GM12878 (cell line): Measurements from ENCODE around the gene NINL. TPM values are rescaled to one million over a fixed set of nuclear protein-coding genes. Genes with fewer than 3 reads are reported as not detected.

ENCODE experiments used
- ATAC-seq: fragments of 200-7000 bp; cut with Tn5 transposase; 3 replicates; pipeline ENCODE4 v1.9.1; 2020; ENCODE audit warnings: mild to moderate bottlenecking, moderate library complexity
- BruUV-seq: library from RNA; stranded (reverse); fragments of 400-500 nt; replicated peaks from 2 replicates; lab custom pipeline; 2021; lab: Mats Ljungman, UMichigan
- CTCF ChIA-PET: fragments of 300-600 bp; sonication (Branson Sonifier 250); formaldehyde crosslinking; extraction: SDS; loops from one replicate; lab custom pipeline; 2021; ENCODE audit warnings: inconsistent platforms; lab: Yijun Ruan, JAX
- POLR2A ChIA-PET: fragments of 350-600 bp; formaldehyde crosslinking; extraction: SDS; loops from one replicate; lab custom pipeline; 2021; ENCODE audit warnings: inconsistent platforms; lab: Charles Lee
- RAD21 ChIA-PET: fragments of 300-600 bp; sonication (Branson Sonifier 250); formaldehyde crosslinking; loops from one replicate; lab custom pipeline; 2023; ENCODE audit warnings: antibody characterized with exemption; ENCODE audit not compliant: unreplicated experiment; lab: Charles Lee
- SMC1A ChIA-PET: fragments of 300-600 bp; sonication (Branson Sonifier 250); formaldehyde crosslinking; loops from one replicate; lab custom pipeline; 2023; ENCODE audit not compliant: unreplicated experiment, uncharacterized antibody; lab: Charles Lee
- DNase-seq: peaks from one replicate; pipeline ENCODE4 v3.0.0-alpha.2; 2011; ENCODE audit warnings: low read depth, low spot score
- FAIRE-seq: peaks from 3 replicates; lab custom pipeline; 2011; peaks lifted over from hg19 to GRCh38; lab: Jason Lieb, UNC
- H2AFZ ChIP-seq: 2 replicates; pipeline ENCODE4 v1.6.0; 2011; ENCODE audit warnings: low read depth, low read length, control low read depth; ENCODE audit not compliant: control insufficient read depth
- H3K27ac ChIP-seq: 2 replicates; pipeline ENCODE4 v1.5.1; 2011; ENCODE audit warnings: control low read depth; ENCODE audit not compliant: control insufficient read depth, insufficient read depth
- H3K27me3 ChIP-seq, 2 experiments: replicated peaks in 1 of 2; 2 replicates each; pipeline versions ENCODE4 v1.6.0 to v1.6.1; 2011; ENCODE audit warnings: low read length in 1 of 2; ENCODE audit not compliant: control insufficient read depth in 2 of 2, insufficient read depth in 2 of 2
- H3K36me3 ChIP-seq, 2 experiments: 2 replicates each; pipeline ENCODE4 v1.5.1; 2011; ENCODE audit warnings: low read length in 1 of 2; ENCODE audit not compliant: control insufficient read depth in 2 of 2, insufficient read depth in 2 of 2
- H3K4me1 ChIP-seq: 2 replicates; pipeline ENCODE4 v1.6.1; 2011; ENCODE audit warnings: mild to moderate bottlenecking, low read length, moderate library complexity, mixed read lengths; ENCODE audit not compliant: control insufficient read depth, insufficient read depth
- H3K4me2 ChIP-seq: 2 replicates; pipeline ENCODE4 v1.6.0; 2011; ENCODE audit warnings: control low read depth; ENCODE audit not compliant: control insufficient read depth, insufficient read depth
- H3K4me3 ChIP-seq: fragments of 200-600 bp; sonication (generic); 2 replicates; pipeline ENCODE4 v1.5.1; 2016
- H3K79me2 ChIP-seq: 2 replicates; pipeline ENCODE4 v1.6.0; 2011; ENCODE audit warnings: low read length; ENCODE audit not compliant: control insufficient read depth, insufficient read depth
- H3K9ac ChIP-seq: 2 replicates; pipeline ENCODE4 v1.8.0; 2011; ENCODE audit warnings: low read length, control low read depth, mixed read lengths; ENCODE audit not compliant: control insufficient read depth, insufficient read depth
- H3K9me3 ChIP-seq: replicated peaks from 3 replicates; pipeline ENCODE4 v1.5.1; 2011; ENCODE audit warnings: mild to moderate bottlenecking, low read length; ENCODE audit not compliant: control insufficient read depth, insufficient read depth
- H4K20me1 ChIP-seq: 2 replicates; pipeline ENCODE4 v1.6.0; 2011; ENCODE audit not compliant: control insufficient read depth, insufficient read depth
- CREM ChIP-seq: IDR thresholded peaks from 2 replicates; pipeline ENCODE4 v1.6.1; 2014; ENCODE audit warnings: antibody characterized with exemption, low read depth
- MEF2B ChIP-seq: fragments of 450-650 bp; IDR thresholded peaks from 2 replicates; pipeline ENCODE4 v1.6.1; 2018; ENCODE audit warnings: mild to moderate bottlenecking, moderate library complexity; ENCODE audit not compliant: partially characterized antibody, poor library complexity, severe bottlenecking
- NFYB ChIP-seq: IDR thresholded peaks from 2 replicates; pipeline ENCODE4 v1.6.1; 2011; ENCODE audit warnings: low read depth, mild to moderate bottlenecking, low read length, improper control_type of control experiment, moderate library complexity; ENCODE audit not compliant: insufficient read depth
- NR2C1 ChIP-seq: fragments of 450-650 bp; IDR thresholded peaks from 2 replicates; pipeline ENCODE4 v1.6.1; 2017; ENCODE audit warnings: antibody characterized with exemption, mild to moderate bottlenecking, moderate library complexity
- RUNX3 ChIP-seq: IDR thresholded peaks from 2 replicates; pipeline ENCODE4 v1.6.1; 2012; ENCODE audit warnings: low read length, inconsistent platforms
- SMAD1 ChIP-seq: fragments of 450-650 bp; IDR thresholded peaks from 2 replicates; pipeline ENCODE4 v1.6.1; 2018; ENCODE audit warnings: mild to moderate bottlenecking, low read depth; ENCODE audit not compliant: partially characterized antibody
- SREBF2 ChIP-seq: IDR thresholded peaks from 2 replicates; pipeline ENCODE4 v1.6.1; 2012; ENCODE audit warnings: mild to moderate bottlenecking, low read length
- SUPT20H ChIP-seq: IDR thresholded peaks from 2 replicates; pipeline ENCODE4 v1.6.1; 2011; ENCODE audit warnings: low read depth, mild to moderate bottlenecking, low read length, moderate library complexity, borderline replicate concordance; ENCODE audit not compliant: control insufficient read depth
- SUZ12 ChIP-seq: fragments of 200-600 bp; sonication (generic); IDR thresholded peaks from one replicate; pipeline ENCODE4 v1.6.1; 2018; ENCODE audit warnings: antibody characterized with exemption, mild to moderate bottlenecking; ENCODE audit not compliant: unreplicated experiment
- ZNF274 ChIP-seq: IDR thresholded peaks from one replicate; pipeline ENCODE4 v1.8.0; 2011; ENCODE audit not compliant: insufficient read length, insufficient read depth
- ZZZ3 ChIP-seq: IDR thresholded peaks from 2 replicates; pipeline ENCODE4 v1.6.1; 2011; ENCODE audit warnings: low read depth; ENCODE audit not compliant: control insufficient read depth, insufficient read length
- WGBS: methylation state at CpG from one replicate; pipeline ENCODE4 v1.1.6; 2016; ENCODE audit warnings: low lambda C conversion rate; ENCODE audit not compliant: insufficient replicate concordance, insufficient coverage; ENCODE audit errors: missing lambda C conversion rate; 5-methylcytosine and 5-hydroxymethylcytosine counted together
- in situ Hi-C: fragments of 300-500 bp; cut with MboI; formaldehyde crosslinking; loops from 9 replicates; pipeline ENCODE4 v1.14.3; 2018; ENCODE audit warnings: mixed read lengths
- intact Hi-C: fragments of 100-400 bp; cut with micrococcal nuclease; formaldehyde crosslinking; loops from one replicate; pipeline ENCODE4 v1.14.2; 2022; ENCODE audit not compliant: unreplicated experiment
- polyA plus RNA-seq, 11 experiments: library from polyadenylated mRNA; depleted of rRNA in 4 of 11; unstranded in 6 of 11; stranded (reverse) in 5 of 11; fragments of >200 nt; fragmentation: Nextera tagmentation in 4 of 11; fragmentation: Illumina TruSeq in 1 of 11; extraction: Ambion mirVana in 4 of 11; extraction: Trizol in 1 of 11; gene quantifications; 1 replicate in 1 of 11; 2 replicates in 10 of 11; pipeline versions ENCODE4 v1.2.1 to v1.2.3, GENCODE V29; 2011 to 2016; ENCODE audit warnings: inconsistent platforms in 2 of 11, missing spikeins in 2 of 11, low read depth in 1 of 11
- total RNA-seq, 4 experiments: library from RNA; depleted of rRNA in 3 of 4; stranded (reverse); fragments of >200 nt in 3 of 4; fragmentation: Illumina TruSeq in 1 of 4; extraction: Trizol in 1 of 4; gene quantifications; 2 replicates each; pipeline versions ENCODE4 v1.2.1 to v1.2.3, GENCODE V29; 2013 to 2021
- TF ChIP-seq, protein P1 (sequence below): IDR thresholded peaks from 2 replicates; pipeline ENCODE4 v1.6.1; 2011; ENCODE audit warnings: low read depth, low read length, improper control_type of control experiment, borderline replicate concordance
- TF ChIP-seq, protein P2 (sequence below): IDR thresholded peaks from 2 replicates; pipeline ENCODE4 v1.6.1; 2011; ENCODE audit warnings: borderline replicate concordance, low read depth, mild to moderate bottlenecking, moderate library complexity, low read length; ENCODE audit not compliant: insufficient read depth, poor library complexity, severe bottlenecking
- TF ChIP-seq, protein P3 (sequence below): fragments of 450-650 bp; IDR thresholded peaks from 2 replicates; pipeline ENCODE4 v1.6.1; 2017; ENCODE audit warnings: borderline replicate concordance
- TF ChIP-seq, protein P4 (sequence below): fragments of 450-650 bp; conservative IDR thresholded peaks from 2 replicates; pipeline ENCODE4 v1.6.1; 2017; ENCODE audit warnings: mild to moderate bottlenecking, moderate library complexity

NINL gene
- total and polyA plus RNA-seq, 10 of the 15 experiments (the other 5 are each of a cell fraction or from before 2014, with no cell fraction given), result 0.04 to 0.77 (median 0.23) TPM; not detected in 1

- no peak for FAIRE-seq
- Histone ChIP-seq H2AFZ (no peak overlapping the region), H3K4me3 (no peak overlapping the region), H3K4me1 (no peaks in the 10 kb centered on the region), H3K36me3 (no peaks in the 10 kb centered on the region), H3K9ac (no peak overlapping the region), H3K27ac (no peak overlapping the region), H3K79me2 (no peaks in the 10 kb centered on the region), H3K4me2 (no peak overlapping the region), H3K9me3 (no peaks in the 10 kb centered on the region; the same call in 2 of the 3 replicates), H3K27me3 (0 out of 4 replicates have a peak, but pooled peaks cover 0 to 1% of the 10 kb centered on the region in 2 experiments), H4K20me1 (no peaks in the 10 kb centered on the region)
- no TSS peak for BruUV-seq
- ChIA-PET POLR2A (no interaction called here), SMC1A (no interaction called here), CTCF (no interaction called here)
- no peak for DNase-seq
- in situ Hi-C loops, result no loop called here
- intact Hi-C loops, result no loop called here
- ATAC-seq, result no peak
- TF ChIP-seq RUNX3 (no peak), SUZ12 (no peak), ZZZ3 (no peak), NR2C1 (no peak), CREM (no peak), SUPT20H (no peak), MEF2B (no peak), SMAD1 (no peak), NFYB (no peak), ZNF274 (no peak), SREBF2 (no peak)
- TF ChIP-seq, protein P1, sequence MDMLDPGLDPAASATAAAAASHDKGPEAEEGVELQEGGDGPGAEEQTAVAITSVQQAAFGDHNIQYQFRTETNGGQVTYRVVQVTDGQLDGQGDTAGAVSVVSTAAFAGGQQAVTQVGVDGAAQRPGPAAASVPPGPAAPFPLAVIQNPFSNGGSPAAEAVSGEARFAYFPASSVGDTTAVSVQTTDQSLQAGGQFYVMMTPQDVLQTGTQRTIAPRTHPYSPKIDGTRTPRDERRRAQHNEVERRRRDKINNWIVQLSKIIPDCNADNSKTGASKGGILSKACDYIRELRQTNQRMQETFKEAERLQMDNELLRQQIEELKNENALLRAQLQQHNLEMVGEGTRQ, result no peak
- TF ChIP-seq, protein P2, sequence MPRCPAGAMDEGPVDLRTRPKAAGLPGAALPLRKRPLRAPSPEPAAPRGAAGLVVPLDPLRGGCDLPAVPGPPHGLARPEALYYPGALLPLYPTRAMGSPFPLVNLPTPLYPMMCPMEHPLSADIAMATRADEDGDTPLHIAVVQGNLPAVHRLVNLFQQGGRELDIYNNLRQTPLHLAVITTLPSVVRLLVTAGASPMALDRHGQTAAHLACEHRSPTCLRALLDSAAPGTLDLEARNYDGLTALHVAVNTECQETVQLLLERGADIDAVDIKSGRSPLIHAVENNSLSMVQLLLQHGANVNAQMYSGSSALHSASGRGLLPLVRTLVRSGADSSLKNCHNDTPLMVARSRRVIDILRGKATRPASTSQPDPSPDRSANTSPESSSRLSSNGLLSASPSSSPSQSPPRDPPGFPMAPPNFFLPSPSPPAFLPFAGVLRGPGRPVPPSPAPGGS, result no peak
- TF ChIP-seq, protein P3, sequence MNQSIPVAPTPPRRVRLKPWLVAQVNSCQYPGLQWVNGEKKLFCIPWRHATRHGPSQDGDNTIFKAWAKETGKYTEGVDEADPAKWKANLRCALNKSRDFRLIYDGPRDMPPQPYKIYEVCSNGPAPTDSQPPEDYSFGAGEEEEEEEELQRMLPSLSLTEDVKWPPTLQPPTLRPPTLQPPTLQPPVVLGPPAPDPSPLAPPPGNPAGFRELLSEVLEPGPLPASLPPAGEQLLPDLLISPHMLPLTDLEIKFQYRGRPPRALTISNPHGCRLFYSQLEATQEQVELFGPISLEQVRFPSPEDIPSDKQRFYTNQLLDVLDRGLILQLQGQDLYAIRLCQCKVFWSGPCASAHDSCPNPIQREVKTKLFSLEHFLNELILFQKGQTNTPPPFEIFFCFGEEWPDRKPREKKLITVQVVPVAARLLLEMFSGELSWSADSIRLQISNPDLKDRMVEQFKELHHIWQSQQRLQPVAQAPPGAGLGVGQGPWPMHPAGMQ, result no peak
- TF ChIP-seq, protein P4, sequence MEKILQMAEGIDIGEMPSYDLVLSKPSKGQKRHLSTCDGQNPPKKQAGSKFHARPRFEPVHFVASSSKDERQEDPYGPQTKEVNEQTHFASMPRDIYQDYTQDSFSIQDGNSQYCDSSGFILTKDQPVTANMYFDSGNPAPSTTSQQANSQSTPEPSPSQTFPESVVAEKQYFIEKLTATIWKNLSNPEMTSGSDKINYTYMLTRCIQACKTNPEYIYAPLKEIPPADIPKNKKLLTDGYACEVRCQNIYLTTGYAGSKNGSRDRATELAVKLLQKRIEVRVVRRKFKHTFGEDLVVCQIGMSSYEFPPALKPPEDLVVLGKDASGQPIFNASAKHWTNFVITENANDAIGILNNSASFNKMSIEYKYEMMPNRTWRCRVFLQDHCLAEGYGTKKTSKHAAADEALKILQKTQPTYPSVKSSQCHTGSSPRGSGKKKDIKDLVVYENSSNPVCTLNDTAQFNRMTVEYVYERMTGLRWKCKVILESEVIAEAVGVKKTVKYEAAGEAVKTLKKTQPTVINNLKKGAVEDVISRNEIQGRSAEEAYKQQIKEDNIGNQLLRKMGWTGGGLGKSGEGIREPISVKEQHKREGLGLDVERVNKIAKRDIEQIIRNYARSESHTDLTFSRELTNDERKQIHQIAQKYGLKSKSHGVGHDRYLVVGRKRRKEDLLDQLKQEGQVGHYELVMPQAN, result no peak
- TF ChIP-seq, all 136 proteins: peak for 0
- 27% methylated on average over 12 of the region's 12 CpGs for WGBS
- RAD21 ChIA-PET, result no interaction called here
These were observed 53.1 kb downstream of the NINL start for GRCh38 chr20:25532015-25532751.
